ENCODE data around the gene CCDC68. TPM values are rescaled to one million over a fixed set of nuclear protein-coding genes. Genes with fewer than 3 reads are reported as not detected.

Gene CCDC68
- total and polyA plus RNA-seq, 2 donors (not counting 1 experiment from before 2014, with no cell fraction given) = 5.1 to 8.3 TPM

DNA sequence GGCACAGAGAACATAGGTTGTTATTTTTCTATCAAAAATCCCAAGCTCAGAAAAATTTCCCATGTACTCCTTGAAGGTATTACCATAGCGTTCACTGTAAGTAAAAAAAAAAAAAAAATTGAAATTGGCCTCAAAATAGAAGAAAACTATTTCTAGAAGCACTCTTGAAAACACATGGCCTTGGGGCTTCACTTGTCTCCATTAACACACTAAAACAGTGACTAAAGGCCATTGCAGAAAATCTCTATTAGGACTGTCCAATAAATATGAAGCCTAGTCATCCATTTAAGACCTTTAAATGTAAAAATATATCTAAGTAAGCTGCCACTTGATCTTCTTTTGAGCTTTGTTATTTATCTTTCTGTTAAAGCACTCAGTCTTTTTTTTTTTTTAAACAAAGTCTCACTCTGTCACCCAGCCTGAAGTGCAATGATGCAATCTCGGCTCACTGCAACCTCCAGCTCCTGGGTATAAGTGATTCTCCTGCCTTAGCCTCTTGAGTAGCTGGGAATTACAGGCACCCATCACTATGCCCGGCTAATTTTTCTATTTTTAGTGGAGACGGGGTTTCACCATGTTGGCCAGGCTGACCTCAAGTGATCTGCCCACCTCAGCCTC, 35.8 kb downstream of the CCDC68 start:
- H3K27me3 ChIP-seq (ENCODE audit: control insufficient read depth, insufficient read depth, low read length) = no peaks in the 10 kb centered on the region
- TF ChIP-seq EZH2 (IDR thresholded peaks at IDR 0.05; ENCODE audit: low read length, missing control alignments) = no peak
- TF ChIP-seq, protein P1, sequence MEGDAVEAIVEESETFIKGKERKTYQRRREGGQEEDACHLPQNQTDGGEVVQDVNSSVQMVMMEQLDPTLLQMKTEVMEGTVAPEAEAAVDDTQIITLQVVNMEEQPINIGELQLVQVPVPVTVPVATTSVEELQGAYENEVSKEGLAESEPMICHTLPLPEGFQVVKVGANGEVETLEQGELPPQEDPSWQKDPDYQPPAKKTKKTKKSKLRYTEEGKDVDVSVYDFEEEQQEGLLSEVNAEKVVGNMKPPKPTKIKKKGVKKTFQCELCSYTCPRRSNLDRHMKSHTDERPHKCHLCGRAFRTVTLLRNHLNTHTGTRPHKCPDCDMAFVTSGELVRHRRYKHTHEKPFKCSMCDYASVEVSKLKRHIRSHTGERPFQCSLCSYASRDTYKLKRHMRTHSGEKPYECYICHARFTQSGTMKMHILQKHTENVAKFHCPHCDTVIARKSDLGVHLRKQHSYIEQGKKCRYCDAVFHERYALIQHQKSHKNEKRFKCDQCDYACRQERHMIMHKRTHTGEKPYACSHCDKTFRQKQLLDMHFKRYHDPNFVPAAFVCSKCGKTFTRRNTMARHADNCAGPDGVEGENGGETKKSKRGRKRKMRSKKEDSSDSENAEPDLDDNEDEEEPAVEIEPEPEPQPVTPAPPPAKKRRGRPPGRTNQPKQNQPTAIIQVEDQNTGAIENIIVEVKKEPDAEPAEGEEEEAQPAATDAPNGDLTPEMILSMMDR (conservative IDR thresholded peaks at IDR 0.05 in 1 of 2, IDR thresholded peaks at IDR 0.05 in 1 of 2; ENCODE audit: low read depth in 1 of 2, low read length in 2 of 2) = no peak
- no peak overlapping the region for H3K4me3 ChIP-seq (replicated peaks in 1 of 4; ENCODE audit: control extremely low read depth in 1 of 4, insufficient read depth in 1 of 4, low read depth in 3 of 4, low read length in 4 of 4)
- H3K4me2 ChIP-seq (ENCODE audit: extremely low read depth, insufficient read depth, low read length) = no peak overlapping the region
- no peaks in the 10 kb centered on the region for H3K36me3 ChIP-seq (ENCODE audit: control insufficient read depth, insufficient read depth, low read length)
- no peak for DNase-seq (ENCODE audit: low read depth in 2 of 2)
- no peak overlapping the region for H3K9ac ChIP-seq (ENCODE audit: insufficient read depth, low read length)
- H3K9me3 ChIP-seq (ENCODE audit: control insufficient read depth, insufficient read depth, low read depth, low read length) = no peaks in the 10 kb centered on the region
- no peak overlapping the region for H3K27ac ChIP-seq (ENCODE audit: insufficient read depth, low read length)
- no peaks in the 10 kb centered on the region for H3K4me1 ChIP-seq (ENCODE audit: control insufficient read depth, extremely low read depth, insufficient read depth, low read length)
- no peaks in the 10 kb centered on the region for H4K20me1 ChIP-seq (ENCODE audit: control insufficient read depth, extremely low read depth, insufficient read depth, low read length)
- no peak overlapping the region for H2AFZ ChIP-seq (ENCODE audit: low read length)
- no peaks in the 10 kb centered on the region for H3K79me2 ChIP-seq (ENCODE audit: control insufficient read depth, insufficient read depth, low read length)

DNA sequence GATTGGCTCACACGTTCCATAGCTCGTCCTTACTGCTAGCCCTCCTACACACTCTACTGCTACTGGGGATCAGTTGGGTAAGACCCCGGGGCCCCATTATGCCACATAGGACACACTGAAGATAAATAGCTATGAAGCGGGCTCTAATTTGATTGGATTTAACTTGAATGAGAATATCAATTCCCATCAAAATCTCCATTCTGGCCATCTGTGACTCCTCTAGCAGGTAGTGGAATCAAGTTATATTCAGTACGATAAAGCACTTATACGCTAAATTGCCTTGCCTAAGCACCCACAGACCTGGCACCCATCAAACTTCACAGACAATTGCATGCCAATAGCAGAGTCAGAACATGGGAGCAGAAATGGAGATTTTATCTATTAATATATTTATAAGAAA, 39.8 kb downstream of the CCDC68 start:
- H3K36me3 ChIP-seq (ENCODE audit: control insufficient read depth, insufficient read depth, low read length) = no peaks in the 10 kb centered on the region
- no peak overlapping the region for H2AFZ ChIP-seq (ENCODE audit: low read length)
- no peak for TF ChIP-seq EZH2 (IDR thresholded peaks at IDR 0.05; ENCODE audit: low read length, missing control alignments)
- TF ChIP-seq, protein P1 (conservative IDR thresholded peaks at IDR 0.05 in 1 of 2, IDR thresholded peaks at IDR 0.05 in 1 of 2; ENCODE audit: low read depth in 1 of 2, low read length in 2 of 2) = no peak
- DNase-seq (ENCODE audit: low read depth in 2 of 2) = no peak
- no peak overlapping the region for H3K4me2 ChIP-seq (ENCODE audit: extremely low read depth, insufficient read depth, low read length)
- no peak overlapping the region for H3K9ac ChIP-seq (ENCODE audit: insufficient read depth, low read length)
- H4K20me1 ChIP-seq (ENCODE audit: control insufficient read depth, extremely low read depth, insufficient read depth, low read length) = no peaks in the 10 kb centered on the region
- no peaks in the 10 kb centered on the region for H3K4me1 ChIP-seq (ENCODE audit: control insufficient read depth, extremely low read depth, insufficient read depth, low read length)
- H3K9me3 ChIP-seq (ENCODE audit: control insufficient read depth, insufficient read depth, low read depth, low read length) = no peaks in the 10 kb centered on the region
- H3K27me3 ChIP-seq (ENCODE audit: control insufficient read depth, insufficient read depth, low read length) = no peaks in the 10 kb centered on the region
- H3K27ac ChIP-seq (ENCODE audit: insufficient read depth, low read length) = no peak overlapping the region
- no peak overlapping the region for H3K4me3 ChIP-seq (replicated peaks in 1 of 4; ENCODE audit: control extremely low read depth in 1 of 4, insufficient read depth in 1 of 4, low read depth in 3 of 4, low read length in 4 of 4)
- H3K79me2 ChIP-seq (ENCODE audit: control insufficient read depth, insufficient read depth, low read length) = no peaks in the 10 kb centered on the region

DNA sequence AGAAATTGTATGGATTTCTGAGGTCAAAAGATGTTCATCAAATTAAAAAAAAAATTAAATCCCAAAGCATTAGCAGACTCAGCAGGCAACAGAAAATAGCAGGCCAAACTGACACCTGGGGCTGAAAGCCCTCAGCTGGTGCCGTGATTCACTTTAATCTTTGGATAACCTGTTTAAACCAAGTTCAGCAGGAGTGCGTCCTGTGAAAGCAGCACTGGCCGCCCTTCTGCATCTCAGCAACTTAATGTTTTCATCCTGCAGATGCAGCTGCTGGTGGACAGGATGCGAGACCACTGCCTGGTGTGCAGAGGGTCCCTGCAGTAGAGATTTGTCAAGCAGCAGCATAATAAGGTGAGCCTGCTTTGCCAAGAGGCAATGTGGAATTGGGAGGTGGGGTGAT, 41.2 kb downstream of the CCDC68 start:
- Histone ChIP-seq H4K20me1 (ENCODE audit: control insufficient read depth, extremely low read depth, insufficient read depth, low read length) (no peaks in the 10 kb centered on the region), H3K4me1 (ENCODE audit: control insufficient read depth, extremely low read depth, insufficient read depth, low read length) (no peaks in the 10 kb centered on the region), H3K4me2 (ENCODE audit: extremely low read depth, insufficient read depth, low read length) (no peak overlapping the region), H2AFZ (ENCODE audit: low read length) (no peak overlapping the region), H3K27me3 (ENCODE audit: control insufficient read depth, insufficient read depth, low read length) (no peaks in the 10 kb centered on the region), H3K9ac (ENCODE audit: insufficient read depth, low read length) (no peak overlapping the region), H3K79me2 (ENCODE audit: control insufficient read depth, insufficient read depth, low read length) (no peaks in the 10 kb centered on the region), H3K4me3 (replicated peaks in 1 of 4; ENCODE audit: control extremely low read depth in 1 of 4, insufficient read depth in 1 of 4, low read depth in 3 of 4, low read length in 4 of 4) (no peak overlapping the region), H3K27ac (ENCODE audit: insufficient read depth, low read length) (no peak overlapping the region), H3K9me3 (ENCODE audit: control insufficient read depth, insufficient read depth, low read depth, low read length) (no peaks in the 10 kb centered on the region), H3K36me3 (ENCODE audit: control insufficient read depth, insufficient read depth, low read length) (no peaks in the 10 kb centered on the region)
- no peak for TF ChIP-seq EZH2 (IDR thresholded peaks at IDR 0.05; ENCODE audit: low read length, missing control alignments)
- TF ChIP-seq, protein P1 (conservative IDR thresholded peaks at IDR 0.05 in 1 of 2, IDR thresholded peaks at IDR 0.05 in 1 of 2; ENCODE audit: low read depth in 1 of 2, low read length in 2 of 2) = no peak
- no peak for DNase-seq (ENCODE audit: low read depth in 2 of 2)
